HepG2 (cell line): Measurements from ENCODE around the gene SCT. TPM values are rescaled to one million over a fixed set of nuclear protein-coding genes. Genes with fewer than 3 reads are reported as not detected.

ENCODE experiments used
- ATAC-seq: fragments of 200-7000 bp; cut with Tn5 transposase; 3 replicates; pipeline ENCODE4 v1.9.1; 2020; ENCODE audit warnings: mild to moderate bottlenecking, moderate library complexity
- BruUV-seq: library from RNA; stranded (reverse); fragments of 400-500 nt; replicated peaks from 2 replicates; lab custom pipeline; 2021; lab: Mats Ljungman, UMichigan
- CTCF ChIA-PET: fragments of 300-600 bp; formaldehyde crosslinking; extraction: SDS; loops from one replicate; lab custom pipeline; 2021; ENCODE audit warnings: low total read pairs, inconsistent platforms, low intra/inter-chr PET ratio; lab: Yijun Ruan, JAX
- POLR2A ChIA-PET: fragments of 350-600 bp; sonication (Branson Sonifier 250); formaldehyde crosslinking; loops from one replicate; lab custom pipeline; 2020; ENCODE audit warnings: antibody characterized with exemption, inconsistent platforms; lab: Yijun Ruan, JAX
- DNase-seq: peaks from one replicate; pipeline ENCODE4 v3.0.0-alpha.2; 2015; ENCODE audit warnings: low spot score
- FAIRE-seq: peaks from 3 replicates; lab custom pipeline; 2011; peaks lifted over from hg19 to GRCh38; lab: Jason Lieb, UNC
- H2AFZ ChIP-seq: one replicate; pipeline ENCODE4 v1.6.1; 2011; ENCODE audit warnings: low read length, inconsistent platforms
- H3K27ac ChIP-seq: fragments of 300-600 bp; 3 replicates; pipeline ENCODE4 v1.8.0; 2011; ENCODE audit warnings: mixed run types, mild to moderate bottlenecking, mixed read lengths, low read length, inconsistent platforms; ENCODE audit not compliant: insufficient read depth; ENCODE audit errors: extremely low read length
- H3K27me3 ChIP-seq, 2 experiments: fragments of 200-600 bp in 1 of 2; 2 replicates in 1 of 2; 3 replicates in 1 of 2; pipeline versions ENCODE4 v1.6.0 to v1.8.0; 2011; ENCODE audit warnings: low read length in 2 of 2, mild to moderate bottlenecking in 2 of 2, moderate library complexity in 2 of 2, inconsistent platforms in 1 of 2; ENCODE audit not compliant: insufficient read depth in 2 of 2, control insufficient read depth in 1 of 2
- H3K36me3 ChIP-seq, 2 experiments: fragments of 200-600 bp in 1 of 2; replicated peaks in 1 of 2; 2 replicates in 1 of 2; 3 replicates in 1 of 2; pipeline versions ENCODE4 v1.5.1 to v1.8.0; 2011; ENCODE audit warnings: low read length in 2 of 2, inconsistent platforms in 1 of 2; ENCODE audit not compliant: insufficient read depth in 2 of 2, control insufficient read depth in 1 of 2
- H3K4me1 ChIP-seq: 2 replicates; pipeline ENCODE4 v1.5.1; 2012; ENCODE audit warnings: low read length, inconsistent platforms; ENCODE audit not compliant: insufficient read depth
- H3K4me2 ChIP-seq: 2 replicates; pipeline ENCODE4 v1.6.0; 2011; ENCODE audit warnings: low read depth, low read length, inconsistent platforms
- H3K4me3 ChIP-seq, 3 experiments: fragments of 200-600 bp in 1 of 3; sonication (generic), shearing (Covaris generic) in 1 of 3; replicated peaks in 1 of 3; 2 replicates each; pipeline ENCODE4 v1.5.1; 2011 to 2016; ENCODE audit warnings: low read length in 3 of 3, inconsistent platforms in 2 of 3, low read depth in 2 of 3, mild to moderate bottlenecking in 2 of 3, control low read depth in 1 of 3, mixed read lengths in 1 of 3; ENCODE audit not compliant: insufficient read depth in 1 of 3
- H3K79me2 ChIP-seq: one replicate; pipeline ENCODE4 v1.6.1; 2011; ENCODE audit warnings: low read length, inconsistent platforms; ENCODE audit not compliant: insufficient read depth
- H3K9ac ChIP-seq: 2 replicates; pipeline ENCODE4 v1.6.0; 2011; ENCODE audit warnings: mild to moderate bottlenecking, low read depth, low read length, inconsistent platforms; ENCODE audit not compliant: insufficient read depth
- H3K9me3 ChIP-seq: 2 replicates; pipeline ENCODE4 v1.5.1; 2012; ENCODE audit warnings: mild to moderate bottlenecking, low read length
- H4K20me1 ChIP-seq: 2 replicates; pipeline ENCODE4 v1.6.0; 2011; ENCODE audit warnings: inconsistent platforms, mild to moderate bottlenecking, low read length, moderate library complexity; ENCODE audit not compliant: insufficient read depth
- AKAP8 ChIP-seq: sonication (generic); formaldehyde crosslinking; IDR thresholded peaks from 2 replicates; pipeline ENCODE4 v1.5.1; 2020; ENCODE audit warnings: mild to moderate bottlenecking, missing genetic modification reagents
- FIP1L1 ChIP-seq: fragments of 200-400 bp; formaldehyde crosslinking; IDR thresholded peaks from 2 replicates; pipeline ENCODE4 v1.6.1; 2018; ENCODE audit warnings: low read depth, mild to moderate bottlenecking, low read length, moderate library complexity, borderline replicate concordance; ENCODE audit not compliant: insufficient read depth
- HNRNPH1 ChIP-seq: fragments of 200-400 bp; formaldehyde crosslinking; optimal IDR thresholded peaks from 2 replicates; pipeline ENCODE3; 2017; ENCODE audit warnings: mild to moderate bottlenecking, low read depth, low read length
- HOXA7 ChIP-seq: sonication (generic); formaldehyde crosslinking; IDR thresholded peaks from 2 replicates; pipeline ENCODE4 v1.8.1; 2022; ENCODE audit warnings: mild to moderate bottlenecking, missing genetic modification reagents, moderate library complexity
- JDP2 ChIP-seq: sonication (generic); formaldehyde crosslinking; IDR thresholded peaks from 2 replicates; pipeline ENCODE4 v1.8.1; 2022; ENCODE audit warnings: missing genetic modification reagents, borderline replicate concordance
- JUND ChIP-seq: sonication (generic); formaldehyde crosslinking; IDR thresholded peaks from 2 replicates; pipeline ENCODE4 v1.8.0; 2022; ENCODE audit warnings: mild to moderate bottlenecking, missing genetic modification reagents
- NFE2 ChIP-seq: sonication (generic); formaldehyde crosslinking; IDR thresholded peaks from 2 replicates; pipeline ENCODE4 v1.4.0; 2020; ENCODE audit warnings: missing genetic modification reagents
- NKX3-1 ChIP-seq: sonication (generic); formaldehyde crosslinking; IDR thresholded peaks from 2 replicates; pipeline ENCODE4 v1.5.0; 2020; ENCODE audit warnings: missing genetic modification reagents
- PCBP1 ChIP-seq: fragments of 200-400 bp; formaldehyde crosslinking; IDR thresholded peaks from 2 replicates; pipeline ENCODE4 v1.6.1; 2017; ENCODE audit warnings: mild to moderate bottlenecking, low read depth, low read length, borderline replicate concordance
- POLR2A ChIP-seq, 2 experiments: IDR thresholded peaks; 2 replicates each; pipeline ENCODE4 v1.6.1; 2011; ENCODE audit warnings: low read depth in 2 of 2, low read length in 2 of 2, mild to moderate bottlenecking in 1 of 2, moderate library complexity in 1 of 2; ENCODE audit not compliant: insufficient read depth in 1 of 2
- RFXAP ChIP-seq: sonication (generic); formaldehyde crosslinking; IDR thresholded peaks from 2 replicates; pipeline ENCODE4 v1.4.0; 2020; ENCODE audit warnings: missing genetic modification reagents, borderline replicate concordance
- SRF ChIP-seq: IDR thresholded peaks from 2 replicates; pipeline ENCODE4 v1.6.1; 2011; ENCODE audit warnings: mild to moderate bottlenecking, low read depth, low read length, moderate library complexity
- ZFP41 ChIP-seq: sonication (generic); formaldehyde crosslinking; IDR thresholded peaks from 2 replicates; pipeline ENCODE4 v1.4.0; 2020; ENCODE audit warnings: mild to moderate bottlenecking, missing genetic modification reagents, borderline replicate concordance
- ZFY ChIP-seq: sonication (generic); formaldehyde crosslinking; IDR thresholded peaks from 2 replicates; pipeline ENCODE4 v1.4.0; 2020; ENCODE audit warnings: missing genetic modification reagents
- ZNF180 ChIP-seq: sonication (generic); formaldehyde crosslinking; IDR thresholded peaks from 2 replicates; pipeline ENCODE4 v1.4.0; 2020; ENCODE audit warnings: low read depth, missing genetic modification reagents, borderline replicate concordance
- ZNF343 ChIP-seq: sonication (generic); formaldehyde crosslinking; IDR thresholded peaks from 2 replicates; pipeline ENCODE4 v1.4.0; 2020; ENCODE audit warnings: mild to moderate bottlenecking, missing genetic modification reagents
- ZNF501 ChIP-seq: sonication (generic); formaldehyde crosslinking; IDR thresholded peaks from 2 replicates; pipeline ENCODE4 v1.5.1; 2020; ENCODE audit warnings: mild to moderate bottlenecking, moderate library complexity, missing genetic modification reagents
- WGBS: methylation state at CpG from one replicate; pipeline ENCODE4 v1.1.6; 2017; ENCODE audit warnings: low lambda C conversion rate; 5-methylcytosine and 5-hydroxymethylcytosine counted together
- in situ Hi-C: cut with HindIII; loops from 2 replicates; pipeline ENCODE4 v1.10.0; 2017; ENCODE audit warnings: low pct_unique_long_range_greater_than_20kb; ENCODE audit not compliant: extremely low pct_ligation_motif_present
- intact Hi-C: fragments of 100-400 bp; cut with micrococcal nuclease; formaldehyde crosslinking; loops from one replicate; pipeline ENCODE4 v1.10.0; 2022; ENCODE audit not compliant: unreplicated experiment
- polyA plus RNA-seq, 8 experiments: library from polyadenylated mRNA; depleted of rRNA in 3 of 8; stranded (reverse) in 7 of 8; unstranded in 1 of 8; fragments of >200 nt; fragmentation: Illumina TruSeq in 4 of 8; extraction: Trizol in 4 of 8; gene quantifications; 2 replicates each; pipeline versions ENCODE4 v1.2.1 to v1.2.3, GENCODE V29; 2011 to 2016; ENCODE audit warnings: low read depth in 4 of 8, missing spikeins in 1 of 8, mixed read lengths in 1 of 8; ENCODE audit not compliant: insufficient read depth in 1 of 8
- total RNA-seq, 5 experiments: library from RNA; depleted of rRNA; stranded (reverse); fragments of >200 nt; fragmentation: Illumina TruSeq; extraction: Trizol; gene quantifications; 2 replicates each; pipeline ENCODE4 v1.2.3, GENCODE V29; 2016; ENCODE audit warnings: low read depth in 1 of 5
- TF ChIP-seq, protein P1 (sequence below): sonication (generic); formaldehyde crosslinking; IDR thresholded peaks from 2 replicates; pipeline ENCODE4 v1.4.0; 2020; ENCODE audit warnings: missing genetic modification reagents
- TF ChIP-seq, protein P2 (sequence below): sonication (generic); formaldehyde crosslinking; IDR thresholded peaks from 2 replicates; pipeline ENCODE4 v1.9.0; 2021; ENCODE audit warnings: missing genetic modification reagents, borderline replicate concordance
- TF ChIP-seq, protein P3 (sequence below): sonication (generic); formaldehyde crosslinking; IDR thresholded peaks from 2 replicates; pipeline ENCODE4 v1.8.1; 2022; ENCODE audit warnings: mild to moderate bottlenecking, missing genetic modification reagents
- TF ChIP-seq, protein P4 (sequence below): sonication (generic); formaldehyde crosslinking; IDR thresholded peaks from 2 replicates; pipeline ENCODE4 v1.4.0; 2020; ENCODE audit warnings: mild to moderate bottlenecking, low read depth, missing genetic modification reagents

The SCT gene
- total and polyA plus RNA-seq, 2 of the 13 experiments (the other 11 are each of a cell fraction or from before 2014, with no cell fraction given) = not detected

DNA sequence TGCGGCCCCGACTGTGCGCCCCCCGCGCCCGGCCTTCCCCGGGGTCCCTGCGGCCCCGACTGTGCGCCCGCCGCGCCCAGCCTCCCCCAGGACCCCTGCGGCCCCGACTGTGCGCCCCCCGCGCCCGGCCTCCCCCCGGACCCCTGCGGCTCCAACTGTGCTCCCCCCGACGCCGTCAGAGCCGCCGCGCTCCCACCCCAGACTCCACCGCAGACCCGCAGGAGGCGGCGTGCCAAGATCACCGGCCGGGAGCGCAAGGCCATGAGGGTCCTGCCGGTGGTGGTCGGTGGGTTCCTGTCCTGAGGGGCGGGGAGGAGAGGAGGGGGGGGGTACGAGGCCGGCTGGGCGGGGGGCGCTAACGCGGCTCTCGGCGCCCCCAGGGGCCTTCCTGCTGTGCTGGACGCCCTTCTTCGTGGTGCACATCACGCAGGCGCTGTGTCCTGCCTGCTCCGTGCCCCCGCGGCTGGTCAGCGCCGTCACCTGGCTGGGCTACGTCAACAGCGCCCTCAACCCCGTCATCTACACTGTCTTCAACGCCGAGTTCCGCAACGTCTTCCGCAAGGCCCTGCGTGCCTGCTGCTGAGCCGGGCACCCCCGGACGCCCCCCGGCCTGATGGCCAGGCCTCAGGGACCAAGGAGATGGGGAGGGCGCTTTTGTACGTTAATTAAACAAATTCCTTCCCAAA, 13.2 kb upstream of the SCT start:
- no peak for TF ChIP-seq JDP2
- TF ChIP-seq HNRNPH1 = no peak
- no peak for TF ChIP-seq FIP1L1
- TF ChIP-seq JUND (CRISPR knock-in tag) = no peak
- no peak for TF ChIP-seq ZNF501 (CRISPR knock-in tag)
- TF ChIP-seq RFXAP = no peak
- peak in 1 of 2 experiments; percentile 30; a peak in 1 of 4 replicates for TF ChIP-seq POLR2A (IDR thresholded peaks at IDR 0.05; ENCODE audit: insufficient read depth in 1 of 2, low read depth in 2 of 2, low read length in 2 of 2)
- no peak for TF ChIP-seq NFE2 (CRISPR knock-in tag)
- TF ChIP-seq, protein P1, sequence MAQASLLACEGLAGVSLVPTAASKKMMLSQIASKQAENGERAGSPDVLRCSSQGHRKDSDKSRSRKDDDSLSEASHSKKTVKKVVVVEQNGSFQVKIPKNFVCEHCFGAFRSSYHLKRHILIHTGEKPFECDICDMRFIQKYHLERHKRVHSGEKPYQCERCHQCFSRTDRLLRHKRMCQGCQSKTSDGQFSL (CRISPR knock-in tag) = no peak
- TF ChIP-seq PCBP1 = 0 out of 2 replicates have a peak, but pooled peaks have one; percentile 15
- TF ChIP-seq HOXA7 = no peak
- TF ChIP-seq SRF = no peak
- TF ChIP-seq ZNF180 = no peak
- 0 out of 2 replicates have a peak, but pooled peaks have one; percentile 13 for TF ChIP-seq AKAP8 (CRISPR knock-in tag)
- TF ChIP-seq, protein P2, sequence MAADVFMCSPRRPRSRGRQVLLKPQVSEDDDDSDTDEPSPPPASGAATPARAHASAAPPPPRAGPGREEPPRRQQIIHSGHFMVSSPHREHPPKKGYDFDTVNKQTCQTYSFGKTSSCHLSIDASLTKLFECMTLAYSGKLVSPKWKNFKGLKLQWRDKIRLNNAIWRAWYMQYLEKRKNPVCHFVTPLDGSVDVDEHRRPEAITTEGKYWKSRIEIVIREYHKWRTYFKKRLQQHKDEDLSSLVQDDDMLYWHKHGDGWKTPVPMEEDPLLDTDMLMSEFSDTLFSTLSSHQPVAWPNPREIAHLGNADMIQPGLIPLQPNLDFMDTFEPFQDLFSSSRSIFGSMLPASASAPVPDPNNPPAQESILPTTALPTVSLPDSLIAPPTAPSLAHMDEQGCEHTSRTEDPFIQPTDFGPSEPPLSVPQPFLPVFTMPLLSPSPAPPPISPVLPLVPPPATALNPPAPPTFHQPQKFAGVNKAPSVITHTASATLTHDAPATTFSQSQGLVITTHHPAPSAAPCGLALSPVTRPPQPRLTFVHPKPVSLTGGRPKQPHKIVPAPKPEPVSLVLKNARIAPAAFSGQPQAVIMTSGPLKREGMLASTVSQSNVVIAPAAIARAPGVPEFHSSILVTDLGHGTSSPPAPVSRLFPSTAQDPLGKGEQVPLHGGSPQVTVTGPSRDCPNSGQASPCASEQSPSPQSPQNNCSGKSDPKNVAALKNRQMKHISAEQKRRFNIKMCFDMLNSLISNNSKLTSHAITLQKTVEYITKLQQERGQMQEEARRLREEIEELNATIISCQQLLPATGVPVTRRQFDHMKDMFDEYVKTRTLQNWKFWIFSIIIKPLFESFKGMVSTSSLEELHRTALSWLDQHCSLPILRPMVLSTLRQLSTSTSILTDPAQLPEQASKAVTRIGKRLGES (CRISPR knock-in tag) = no peak
- TF ChIP-seq, protein P3, sequence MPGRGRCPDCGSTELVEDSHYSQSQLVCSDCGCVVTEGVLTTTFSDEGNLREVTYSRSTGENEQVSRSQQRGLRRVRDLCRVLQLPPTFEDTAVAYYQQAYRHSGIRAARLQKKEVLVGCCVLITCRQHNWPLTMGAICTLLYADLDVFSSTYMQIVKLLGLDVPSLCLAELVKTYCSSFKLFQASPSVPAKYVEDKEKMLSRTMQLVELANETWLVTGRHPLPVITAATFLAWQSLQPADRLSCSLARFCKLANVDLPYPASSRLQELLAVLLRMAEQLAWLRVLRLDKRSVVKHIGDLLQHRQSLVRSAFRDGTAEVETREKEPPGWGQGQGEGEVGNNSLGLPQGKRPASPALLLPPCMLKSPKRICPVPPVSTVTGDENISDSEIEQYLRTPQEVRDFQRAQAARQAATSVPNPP = no peak
- no peak for TF ChIP-seq ZFP41 (CRISPR knock-in tag)
- no peak for TF ChIP-seq ZFY
- TF ChIP-seq NKX3-1 = no peak
- no peak for TF ChIP-seq ZNF343 (CRISPR knock-in tag)
- TF ChIP-seq, protein P4, sequence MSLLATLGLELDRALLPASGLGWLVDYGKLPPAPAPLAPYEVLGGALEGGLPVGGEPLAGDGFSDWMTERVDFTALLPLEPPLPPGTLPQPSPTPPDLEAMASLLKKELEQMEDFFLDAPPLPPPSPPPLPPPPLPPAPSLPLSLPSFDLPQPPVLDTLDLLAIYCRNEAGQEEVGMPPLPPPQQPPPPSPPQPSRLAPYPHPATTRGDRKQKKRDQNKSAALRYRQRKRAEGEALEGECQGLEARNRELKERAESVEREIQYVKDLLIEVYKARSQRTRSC = no peak
- no peak overlapping the region for H3K27ac ChIP-seq
- intact Hi-C loops = no loop called here
- ATAC-seq (no peak), DNase-seq (no peak), FAIRE-seq (no peak)
- no TSS peak for BruUV-seq
- CTCF ChIA-PET = no interaction called here
- no peaks in the 10 kb centered on the region for H3K4me1 ChIP-seq
- no peak overlapping the region for H3K9ac ChIP-seq
- 97% methylated on average over 57 of the region's 69 CpGs for WGBS
- H3K79me2 ChIP-seq = no peaks in the 10 kb centered on the region
- POLR2A ChIA-PET = no interaction called here
- H2AFZ ChIP-seq = no peak overlapping the region
- H4K20me1 ChIP-seq = 0 out of 2 replicates have a peak, but pooled peaks cover 5% of the 10 kb centered on the region
- H3K9me3 ChIP-seq = no peaks in the 10 kb centered on the region
- H3K4me3 ChIP-seq = no peak overlapping the region
- no peaks in the 10 kb centered on the region for H3K27me3 ChIP-seq
- in situ Hi-C loops = no loop called here
- peaks cover 4 to 15% of the 10 kb centered on the region in 2 experiments; a peak in 3 of 5 replicates for H3K36me3 ChIP-seq
- H3K4me2 ChIP-seq = no peak overlapping the region
